HAP-1 (cell line): ENCODE results near the gene PRKCE.

Source experiments
- DNase-seq, 2 experiments: peaks; one replicate each; pipeline ENCODE4 v3.0.0-alpha.2; 2016 to 2020; ENCODE audit warnings: low spot score in 2 of 2
- H3K27me3 ChIP-seq: fragments of 250-450 bp; sonication (Bioruptor Pico); 2 replicates; pipeline ENCODE4 v1.5.1; 2020; ENCODE audit warnings: low read depth, mild to moderate bottlenecking, moderate library complexity
- H3K36me3 ChIP-seq: fragments of 250-450 bp; sonication (Bioruptor Pico); replicated peaks from 2 replicates; pipeline ENCODE4 v1.5.1; 2020; ENCODE audit warnings: mild to moderate bottlenecking
- H3K4me1 ChIP-seq: fragments of 250-450 bp; sonication (Bioruptor Pico); 2 replicates; pipeline ENCODE4 v1.5.1; 2020; ENCODE audit warnings: mild to moderate bottlenecking
- H3K4me3 ChIP-seq: fragments of 250-450 bp; sonication (Bioruptor Pico); 2 replicates; pipeline ENCODE4 v1.5.1; 2020; ENCODE audit warnings: mild to moderate bottlenecking, moderate library complexity
- H3K9me3 ChIP-seq: fragments of 250-450 bp; sonication (Bioruptor Pico); 2 replicates; pipeline ENCODE4 v1.5.1; 2020; ENCODE audit warnings: mild to moderate bottlenecking, moderate library complexity
- in situ Hi-C: fragments of 300-500 bp; cut with MboI; formaldehyde crosslinking; loops from 3 replicates; pipeline ENCODE4 v1.14.3; 2020; ENCODE audit warnings: low sequenced_read_pairs, inconsistent platforms, mixed read lengths

PRKCE gene

DNA sequence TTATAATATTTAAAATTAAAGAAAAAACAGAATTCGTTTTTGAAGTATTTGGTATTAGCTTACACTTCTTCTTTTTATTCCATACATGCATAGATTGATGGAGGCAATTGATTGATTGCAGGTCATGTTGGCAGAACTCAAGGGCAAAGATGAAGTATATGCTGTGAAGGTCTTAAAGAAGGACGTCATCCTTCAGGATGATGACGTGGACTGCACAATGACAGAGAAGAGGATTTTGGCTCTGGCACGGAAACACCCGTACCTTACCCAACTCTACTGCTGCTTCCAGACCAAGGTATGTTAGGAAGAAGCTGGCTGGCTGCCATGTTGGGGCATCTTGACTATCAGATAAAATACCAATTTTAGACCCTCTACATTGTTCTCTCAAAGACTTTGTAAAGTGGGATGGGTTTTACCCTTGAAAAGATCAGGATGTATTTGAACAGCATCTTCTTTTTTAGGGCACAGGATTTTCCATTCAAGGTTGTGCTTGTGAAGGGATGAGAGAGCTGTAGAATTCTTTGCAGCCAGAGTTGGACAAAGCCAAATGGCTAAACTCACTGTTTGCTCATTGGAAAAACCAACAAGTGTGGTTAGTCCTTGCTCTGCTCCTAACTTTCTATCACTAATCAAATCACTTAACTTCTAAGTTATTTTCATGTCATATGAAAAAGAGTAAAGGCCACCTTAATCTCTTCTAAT, 358.9 kb downstream of the PRKCE start:
- H3K36me3 ChIP-seq: no peaks in the 10 kb centered on the region
- in situ Hi-C loops: loop anchor here (25.0 kb wide), 1 partner anchor 652 kb away; no protein-coding TSS in a partner anchor
- H3K9me3 ChIP-seq: no peaks in the 10 kb centered on the region
- DNase-seq: no peak
- H3K27me3 ChIP-seq: no peaks in the 10 kb centered on the region
- no peaks in the 10 kb centered on the region for H3K4me1 ChIP-seq
- no peak overlapping the region for H3K4me3 ChIP-seq

DNA sequence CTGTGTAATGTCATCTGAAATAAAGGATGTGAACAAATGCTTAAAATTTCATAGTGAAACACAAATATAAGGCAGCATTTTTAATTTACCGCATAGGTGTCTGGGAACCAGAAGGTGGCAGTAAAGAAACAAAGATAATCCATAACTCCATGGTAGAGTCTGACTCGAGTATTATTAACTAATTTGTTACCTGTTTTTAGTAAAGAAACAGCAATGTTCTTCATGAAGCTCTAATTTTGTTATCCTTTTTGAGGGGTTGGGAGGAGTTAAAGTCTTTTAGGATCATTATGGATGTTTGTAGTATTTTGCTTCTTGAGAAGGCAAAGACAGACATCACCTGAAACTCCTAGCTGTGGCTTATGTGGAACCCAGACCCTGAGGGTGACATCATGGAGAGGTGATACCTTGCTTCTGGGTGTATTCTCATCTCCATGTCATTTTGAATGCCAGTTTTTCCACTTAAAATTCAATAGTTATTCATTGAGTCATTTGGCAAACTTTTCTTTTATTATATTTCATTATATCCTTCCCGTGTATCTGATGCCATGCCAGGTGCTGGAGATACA, 359.5 kb downstream of the PRKCE start:
- no peaks in the 10 kb centered on the region for H3K4me1 ChIP-seq
- H3K9me3 ChIP-seq: no peaks in the 10 kb centered on the region
- no peak overlapping the region for H3K4me3 ChIP-seq
- no peaks in the 10 kb centered on the region for H3K36me3 ChIP-seq
- DNase-seq: peak in 1 of 2 experiments; percentile 35
- in situ Hi-C loops: loop anchor here (25.0 kb wide), 1 partner anchor 651 kb away; no protein-coding TSS in a partner anchor
- no peaks in the 10 kb centered on the region for H3K27me3 ChIP-seq

DNA sequence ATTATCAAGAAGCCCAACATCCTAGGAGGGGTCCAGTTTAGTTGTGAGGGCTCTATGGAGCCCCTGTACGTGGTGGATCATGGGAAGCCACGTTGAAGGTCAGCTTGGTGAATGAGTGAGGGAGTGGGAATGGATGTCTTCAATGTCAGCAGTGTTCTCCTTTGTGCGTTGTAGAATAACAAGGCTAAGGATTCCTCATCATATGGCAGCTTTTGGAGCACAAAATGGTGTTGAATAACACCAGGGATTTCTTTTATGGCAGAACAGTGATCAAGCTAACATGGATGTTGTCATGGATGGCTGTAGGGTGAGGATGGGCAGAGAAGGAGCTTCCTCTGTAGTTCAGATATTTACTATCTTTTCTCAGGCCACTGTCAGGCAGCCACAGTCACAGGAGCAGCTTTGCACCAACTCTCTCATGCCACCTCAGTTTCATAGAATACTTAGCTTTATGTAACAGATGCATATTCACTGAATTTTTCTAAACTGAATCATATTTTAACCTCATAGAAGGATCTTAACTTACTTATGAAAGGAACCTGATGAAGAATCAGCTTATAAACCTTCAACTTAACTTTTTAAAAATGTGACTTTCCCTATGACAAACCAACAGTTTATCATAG, 361.3 kb downstream of the PRKCE start:
- DNase-seq: no peak
- in situ Hi-C loops: loop anchor here (25.0 kb wide), 1 partner anchor 650 kb away; no protein-coding TSS in a partner anchor
- Histone ChIP-seq H3K27me3 (no peaks in the 10 kb centered on the region), H3K36me3 (no peaks in the 10 kb centered on the region), H3K9me3 (no peaks in the 10 kb centered on the region), H3K4me1 (no peaks in the 10 kb centered on the region), H3K4me3 (no peak overlapping the region)

DNA sequence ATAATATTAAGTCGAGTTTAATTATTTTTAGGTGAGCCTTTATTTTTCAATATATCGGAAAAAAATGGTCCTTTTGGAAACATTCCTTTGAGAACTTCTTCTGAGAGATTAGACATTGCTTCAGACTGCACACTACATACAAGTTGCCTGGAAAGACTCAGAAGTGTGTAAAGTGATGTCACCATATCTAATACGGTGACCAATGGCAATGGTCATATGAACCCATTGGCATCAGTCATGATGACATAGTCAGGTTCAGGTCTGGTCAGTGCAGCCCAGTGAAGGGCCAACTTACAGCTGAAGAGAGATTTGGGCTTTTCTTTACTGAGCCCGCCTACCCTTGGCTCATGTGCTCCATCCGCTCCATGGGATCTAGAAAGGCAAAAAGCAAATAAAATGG, 362.3 kb downstream of the PRKCE start:
- Histone ChIP-seq H3K36me3 (no peaks in the 10 kb centered on the region), H3K27me3 (no peaks in the 10 kb centered on the region), H3K4me3 (no peak overlapping the region), H3K9me3 (no peaks in the 10 kb centered on the region), H3K4me1 (no peaks in the 10 kb centered on the region)
- in situ Hi-C loops: loop anchor here (25.0 kb wide), 1 partner anchor 649 kb away; no protein-coding TSS in a partner anchor
- DNase-seq: no peak

DNA sequence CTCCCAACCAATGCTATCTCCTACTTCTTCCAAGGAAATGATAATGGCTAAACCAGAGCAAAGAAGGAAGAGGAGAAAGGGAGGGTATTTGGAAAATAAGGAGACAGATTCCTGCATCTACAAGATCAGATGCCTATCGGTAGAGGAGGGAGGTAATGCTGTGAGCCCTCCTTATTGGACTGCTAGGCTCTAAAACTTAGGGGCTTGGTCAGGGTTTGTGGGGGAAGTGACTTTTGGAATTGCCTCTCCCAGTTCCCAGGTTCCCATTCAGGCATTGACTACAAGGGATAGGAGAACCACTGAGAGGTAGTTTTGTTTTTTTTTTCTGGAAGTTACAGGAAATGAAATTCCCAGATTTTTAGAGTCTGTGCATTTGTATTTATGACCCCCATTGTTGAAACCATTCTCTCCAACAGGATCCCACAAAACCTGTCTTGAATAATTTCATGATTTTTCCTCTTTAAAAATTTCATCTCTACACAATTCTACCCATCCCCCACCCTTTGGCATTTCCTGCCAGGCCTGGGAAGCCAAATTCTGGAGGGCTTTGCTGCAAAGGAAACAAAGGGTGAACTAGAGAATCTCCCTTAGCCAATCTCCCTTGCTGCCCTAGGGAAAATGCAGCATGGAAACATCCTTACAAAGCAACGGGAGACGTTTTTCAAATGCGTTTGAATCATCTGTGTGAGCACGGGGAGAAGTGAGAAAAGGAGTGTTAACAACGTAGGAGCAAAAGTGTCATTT, 363.6 kb downstream of the PRKCE start:
- DNase-seq: no peak
- Histone ChIP-seq H3K36me3 (no peaks in the 10 kb centered on the region), H3K4me1 (no peaks in the 10 kb centered on the region), H3K27me3 (no peaks in the 10 kb centered on the region), H3K9me3 (no peaks in the 10 kb centered on the region), H3K4me3 (no peak overlapping the region)
- in situ Hi-C loops: loop anchor here (25.0 kb wide), 1 partner anchor 647 kb away; no protein-coding TSS in a partner anchor

DNA sequence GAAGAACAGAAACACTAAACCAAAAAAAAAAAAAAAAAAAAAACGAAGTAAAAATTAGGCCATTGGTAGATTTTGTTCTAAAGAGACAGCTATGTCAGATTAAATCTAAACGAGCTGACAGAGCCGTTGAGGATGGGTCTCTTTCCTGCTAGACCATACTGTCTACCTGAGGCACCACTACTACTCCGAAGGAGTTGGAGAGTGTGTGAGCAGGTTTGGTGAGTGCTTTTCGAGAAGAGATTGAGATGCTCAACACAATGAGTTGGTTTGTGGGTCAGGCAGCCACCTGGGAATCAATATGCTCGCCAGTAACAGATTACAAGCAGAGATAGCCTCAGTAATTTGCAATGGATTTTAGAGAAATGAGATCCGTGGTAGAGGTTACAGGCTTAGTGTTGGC, 364.2 kb downstream of the PRKCE start:
- Histone ChIP-seq H3K36me3 (no peaks in the 10 kb centered on the region), H3K4me1 (no peaks in the 10 kb centered on the region), H3K27me3 (no peaks in the 10 kb centered on the region), H3K4me3 (no peak overlapping the region), H3K9me3 (no peaks in the 10 kb centered on the region)
- no peak for DNase-seq
- in situ Hi-C loops: loop anchor here (25.0 kb wide), 1 partner anchor 647 kb away; no protein-coding TSS in a partner anchor

DNA sequence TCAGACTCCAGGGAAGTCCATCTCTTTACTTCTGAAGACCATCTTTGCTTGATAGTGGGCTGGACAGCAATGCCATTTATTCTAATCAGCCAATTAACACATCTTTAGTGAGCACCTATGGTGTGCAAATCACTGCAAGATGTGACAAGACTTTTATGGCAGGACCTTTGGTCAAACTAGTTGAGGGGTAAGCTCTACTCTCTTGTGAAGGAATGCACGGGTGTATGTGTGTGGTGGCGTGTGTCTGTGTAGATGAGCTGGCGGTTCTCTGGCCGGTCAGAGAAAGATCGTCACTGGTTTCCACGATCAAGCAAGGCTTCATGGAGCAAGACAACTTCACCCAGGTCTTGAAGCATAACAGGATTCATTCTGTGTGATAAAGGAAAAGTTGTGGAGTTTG, 364.6 kb downstream of the PRKCE start:
- Histone ChIP-seq H3K36me3 (no peaks in the 10 kb centered on the region), H3K27me3 (no peaks in the 10 kb centered on the region), H3K4me1 (no peaks in the 10 kb centered on the region), H3K9me3 (no peaks in the 10 kb centered on the region), H3K4me3 (no peak overlapping the region)
- DNase-seq: no peak
- in situ Hi-C loops: loop anchor here (25.0 kb wide), 1 partner anchor 646 kb away; no protein-coding TSS in a partner anchor

DNA sequence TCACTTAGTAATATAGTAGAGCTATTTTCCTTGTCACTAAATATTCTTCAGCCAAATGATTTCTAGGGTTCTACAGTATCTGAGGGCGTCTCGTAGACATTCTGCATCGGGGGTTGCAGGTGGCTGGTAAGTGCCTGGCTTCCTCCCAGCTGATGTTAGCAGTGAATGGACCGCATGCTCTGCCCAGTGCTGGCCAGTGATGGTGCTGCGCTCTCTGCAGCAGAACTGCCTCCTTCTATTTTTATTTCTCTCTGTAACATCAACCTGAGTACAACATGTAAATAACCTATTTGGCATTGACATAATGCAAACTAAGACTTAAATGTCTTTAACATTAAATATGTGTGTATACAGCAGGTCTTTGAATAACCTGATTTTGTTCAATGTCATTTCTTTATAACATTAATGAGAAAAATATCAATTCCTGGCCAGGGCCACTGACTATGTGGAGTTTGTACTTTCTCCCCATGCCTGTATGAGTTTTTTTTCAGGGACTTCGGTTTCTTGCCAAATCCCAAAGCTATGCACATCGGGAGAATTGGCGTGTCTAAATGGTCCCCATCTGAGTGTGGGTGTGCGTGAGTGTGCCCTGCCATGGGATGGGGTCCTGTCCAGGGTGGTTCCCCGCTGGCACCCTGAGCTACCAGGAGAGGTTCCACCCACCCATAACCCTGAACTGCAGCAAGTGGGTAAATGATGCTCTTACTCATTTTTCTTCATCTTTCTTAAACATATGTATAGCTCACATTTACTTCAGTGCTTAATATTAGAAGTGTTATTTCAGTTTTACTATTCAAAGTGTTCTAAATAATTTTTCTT, 367.5 kb downstream of the PRKCE start:
- in situ Hi-C loops: loop anchor here (25.0 kb wide), 1 partner anchor 643 kb away; no protein-coding TSS in a partner anchor
- no peaks in the 10 kb centered on the region for H3K4me1 ChIP-seq
- no peak for DNase-seq
- no peaks in the 10 kb centered on the region for H3K27me3 ChIP-seq
- H3K4me3 ChIP-seq: no peak overlapping the region
- no peaks in the 10 kb centered on the region for H3K36me3 ChIP-seq
- no peaks in the 10 kb centered on the region for H3K9me3 ChIP-seq

DNA sequence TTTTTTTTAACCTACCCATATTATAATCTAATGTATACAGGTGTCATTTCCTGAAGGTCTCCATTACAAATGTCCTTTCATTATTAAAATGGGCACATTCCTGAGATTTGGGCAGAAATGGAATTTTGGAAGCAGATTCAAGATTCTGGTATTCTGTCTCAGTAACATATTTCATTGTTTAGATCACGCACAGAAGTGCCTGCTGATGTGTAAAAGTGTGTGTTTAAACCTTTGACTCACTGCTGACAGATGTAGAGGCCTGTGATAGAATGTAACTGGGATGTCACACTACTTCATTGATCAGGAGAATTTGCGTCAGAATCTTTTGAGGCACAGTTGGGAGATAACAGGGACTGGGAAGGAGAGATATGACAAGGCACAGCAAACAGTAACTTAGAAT, 368.9 kb downstream of the PRKCE start:
- Histone ChIP-seq H3K36me3 (no peaks in the 10 kb centered on the region), H3K27me3 (no peaks in the 10 kb centered on the region), H3K4me1 (no peaks in the 10 kb centered on the region), H3K9me3 (no peaks in the 10 kb centered on the region), H3K4me3 (no peak overlapping the region)
- in situ Hi-C loops: loop anchor here (25.0 kb wide), 1 partner anchor 642 kb away; no protein-coding TSS in a partner anchor
- no peak for DNase-seq

DNA sequence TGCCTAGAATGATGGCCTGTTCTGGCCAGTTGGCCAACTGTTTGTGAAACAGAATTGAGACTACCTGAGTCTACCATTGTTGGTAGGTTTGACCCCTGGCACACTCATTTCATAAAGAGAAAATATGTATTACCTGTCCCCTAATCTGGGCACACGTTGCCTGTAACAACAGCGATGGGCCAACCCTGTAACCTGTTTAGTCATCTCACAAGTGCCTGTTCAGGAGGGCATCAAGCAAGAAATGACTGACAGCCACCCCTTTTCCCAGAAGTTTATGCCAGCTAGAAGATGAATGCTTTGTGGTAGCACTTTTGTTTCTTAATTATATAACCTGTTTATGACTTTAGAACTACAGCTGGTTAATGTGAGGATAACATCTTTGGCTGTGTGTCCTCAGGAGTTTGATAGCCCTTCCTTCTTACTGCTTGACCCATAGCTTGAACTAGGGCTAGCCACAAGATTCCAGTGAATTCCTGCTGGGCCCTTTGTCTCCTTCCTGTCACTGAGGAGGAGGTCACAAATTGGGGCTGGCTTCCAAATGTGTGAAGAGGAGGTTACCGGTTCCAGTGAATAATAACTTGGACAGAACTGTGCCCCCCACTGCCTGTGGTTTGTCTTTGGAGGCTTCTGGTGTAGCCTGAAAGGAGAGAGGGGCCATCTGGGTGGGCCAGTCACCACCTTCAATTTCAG, 371.8 kb downstream of the PRKCE start:
- H3K4me1 ChIP-seq: no peaks in the 10 kb centered on the region
- H3K4me3 ChIP-seq: no peak overlapping the region
- H3K36me3 ChIP-seq: no peaks in the 10 kb centered on the region
- no peaks in the 10 kb centered on the region for H3K27me3 ChIP-seq
- in situ Hi-C loops: loop anchor here (25.0 kb wide), 1 partner anchor 639 kb away; no protein-coding TSS in a partner anchor
- no peak for DNase-seq
- no peaks in the 10 kb centered on the region for H3K9me3 ChIP-seq

DNA sequence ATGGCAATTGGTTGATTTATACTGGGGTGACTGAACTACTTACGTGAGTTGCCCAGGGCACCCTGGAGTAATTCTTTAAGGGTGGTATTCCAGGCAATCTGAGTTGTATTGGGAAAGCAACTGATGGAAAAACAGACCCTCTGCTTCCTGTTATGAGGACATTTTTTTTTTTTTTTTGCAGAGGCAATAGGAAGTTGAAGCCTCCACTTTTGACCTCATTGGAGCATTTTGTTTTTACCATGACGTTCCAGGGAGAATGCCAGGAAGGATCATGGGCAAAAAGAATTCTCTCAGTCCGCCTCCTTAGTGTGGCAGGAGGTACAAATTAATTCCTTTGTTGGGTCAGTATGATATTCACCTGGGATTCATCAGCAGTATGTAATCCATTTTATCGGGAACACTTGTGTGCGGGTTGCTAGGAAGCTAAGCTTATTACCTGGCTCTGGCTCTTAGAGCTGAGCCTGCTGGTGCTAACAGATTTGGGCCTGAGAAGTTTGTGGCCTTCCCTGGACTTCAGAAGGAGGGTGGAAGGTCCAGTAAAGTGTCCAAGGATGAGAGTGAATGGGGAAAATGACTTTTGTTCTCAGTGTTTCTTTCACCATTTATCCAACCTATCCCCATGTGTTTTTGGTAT, 372.8 kb downstream of the PRKCE start:
- H3K4me1 ChIP-seq: no peaks in the 10 kb centered on the region
- no peaks in the 10 kb centered on the region for H3K9me3 ChIP-seq
- H3K4me3 ChIP-seq: no peak overlapping the region
- DNase-seq: no peak
- H3K36me3 ChIP-seq: no peaks in the 10 kb centered on the region
- no peaks in the 10 kb centered on the region for H3K27me3 ChIP-seq
- in situ Hi-C loops: loop anchor here (25.0 kb wide), 1 partner anchor 638 kb away; no protein-coding TSS in a partner anchor

DNA sequence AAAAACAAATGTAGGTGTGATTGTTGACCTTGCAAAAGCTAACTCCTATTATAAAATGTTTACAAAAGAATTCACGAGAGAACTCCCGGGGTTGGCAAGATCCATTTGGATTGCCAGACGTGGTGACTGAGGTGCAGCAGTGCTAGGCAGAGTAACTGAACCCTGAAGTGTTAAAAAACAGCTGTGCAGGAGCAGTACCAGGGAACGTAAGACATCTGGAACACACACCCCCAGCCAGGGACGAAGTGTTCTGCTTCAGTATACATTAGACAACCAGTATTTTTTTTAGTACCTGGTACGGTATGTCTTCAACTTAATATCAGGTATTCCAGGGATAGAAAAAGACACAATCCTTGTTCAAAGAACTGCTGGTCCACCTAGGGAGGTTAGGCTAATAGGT, 373.6 kb downstream of the PRKCE start:
- no peaks in the 10 kb centered on the region for H3K4me1 ChIP-seq
- H3K4me3 ChIP-seq: no peak overlapping the region
- no peaks in the 10 kb centered on the region for H3K27me3 ChIP-seq
- H3K9me3 ChIP-seq: no peaks in the 10 kb centered on the region
- no peaks in the 10 kb centered on the region for H3K36me3 ChIP-seq
- in situ Hi-C loops: no loop called here
- no peak for DNase-seq
